Suppressor macrophage (primary cell): Measurements from ENCODE around the gene MFSD2B.
"Not testable (repeated sequence)": the region's sequence is repeated elsewhere in the genome, so short reads cannot be mapped to it uniquely, and the experiment has no call there.

Experiments used
- DNase-seq, 4 experiments: peaks; one replicate each; pipeline ENCODE4 v3.0.0-alpha.2; 2020 to 2022
- total RNA-seq, 17 experiments: gene quantifications; one replicate each; lab custom pipeline; 2026; ENCODE audit warnings: mixed read lengths in 6 of 17, inconsistent platforms in 3 of 17; lab: John Stamatoyannopoulos, UW

MFSD2B gene
- total RNA-seq, result 0 to 3.7 (median 0.07) reads per million in 17 experiments

GRCh38 chr2:24009680-24010476 lies at the start of gene MFSD2B:
MFSD2B (plus strand) TSS chr2:24010085; CDS start chr2:24010097, 12 bp downstream.
- peak in 3 of 4 experiments; percentile 7 to 28 (median 18) for DNase-seq

GRCh38 chr2:23967846-23968245 lies 42.0 kb upstream of the MFSD2B start:
- no peak for DNase-seq

GRCh38 chr2:23976883-23977282 lies 33.0 kb upstream of the MFSD2B start:
- no peak for DNase-seq

GRCh38 chr2:23988371-23988770 lies 21.5 kb upstream of the MFSD2B start:
- peak in 2 of 4 experiments; percentile 13 to 21 for DNase-seq

- DNase-seq, result no peak
Observed at GRCh38 chr2:23992931-23993330, 17.0 kb upstream of the MFSD2B start.

GRCh38 chr2:23993736-23994269 lies 16.1 kb upstream of the MFSD2B start:
- no peak for DNase-seq

- no peak for DNase-seq
Observed at GRCh38 chr2:23994567-23994966, 15.3 kb upstream of the MFSD2B start.

- no peak for DNase-seq
Observed at GRCh38 chr2:24007693-24008092, 2.2 kb upstream of the MFSD2B start.

- DNase-seq, result no peak
Observed at GRCh38 chr2:24008672-24009366, 1.1 kb upstream of the MFSD2B start.

- DNase-seq, result no peak
Observed at GRCh38 chr2:24009367-24009679, 562 bp upstream of the MFSD2B start.

- DNase-seq, result no peak
Observed at GRCh38 chr2:24010477-24011249, 778 bp downstream of the MFSD2B start.

- no peak for DNase-seq
Observed at GRCh38 chr2:24011250-24012104, 1.6 kb downstream of the MFSD2B start.

- peak in 3 of 4 experiments; percentile 20 to 37 (median 35) for DNase-seq
Observed at GRCh38 chr2:24012521-24013188, 2.8 kb downstream of the MFSD2B start.

- not testable (repeated sequence) for DNase-seq
Observed at GRCh38 chr2:24014902-24015301, 5.0 kb downstream of the MFSD2B start.

GRCh38 chr2:24015562-24016375 lies 5.9 kb downstream of the MFSD2B start:
- DNase-seq, result no peak

GRCh38 chr2:24016376-24016761 lies 6.5 kb downstream of the MFSD2B start:
- DNase-seq, result no peak

GRCh38 chr2:24016853-24017703 lies 7.2 kb downstream of the MFSD2B start:
- DNase-seq, result no peak

- no peak for DNase-seq
Observed at GRCh38 chr2:24017711-24018110, 7.8 kb downstream of the MFSD2B start.

GRCh38 chr2:24018241-24018640 lies 8.4 kb downstream of the MFSD2B start:
- no peak for DNase-seq

- DNase-seq, result no peak
Observed at GRCh38 chr2:24019729-24020128, 9.8 kb downstream of the MFSD2B start.
